Breast epithelium (tissue), 3 donors: Measurements from ENCODE around the gene FSTL4.

Experiments used
- POLR2A ChIP-seq: fragments of 450-650 bp; IDR thresholded peaks from one replicate; pipeline ENCODE4 v1.6.1; 2016; ENCODE audit warnings: antibody characterized with exemption, mild to moderate bottlenecking, moderate library complexity
- TF ChIP-seq, protein P1 (sequence below), 3 donors: fragments of 450-650 bp; IDR thresholded peaks; one replicate each; pipeline ENCODE4 v1.5.1; 2016 to 2017; ENCODE audit warnings: antibody characterized with exemption in 3 of 3, mild to moderate bottlenecking in 3 of 3, moderate library complexity in 3 of 3

DNA sequence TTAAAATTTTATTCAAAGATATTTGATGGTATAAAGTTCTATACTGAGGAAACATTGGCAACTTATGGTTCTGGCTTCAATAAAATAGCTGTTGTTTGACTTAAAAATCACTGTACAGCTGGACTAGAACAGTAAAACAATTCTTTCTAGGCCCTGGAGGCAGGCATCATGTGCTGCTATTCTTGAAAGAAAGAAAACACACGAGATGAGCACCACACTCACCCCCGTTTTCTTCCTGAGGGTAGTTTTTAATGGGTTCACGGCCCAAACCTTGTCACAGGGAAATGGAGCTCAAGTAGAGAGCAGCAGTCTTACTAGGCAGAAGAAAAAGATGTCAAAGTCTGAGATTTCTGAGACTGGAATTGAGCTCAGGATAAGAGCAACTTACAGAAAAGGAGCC, 68.0 kb downstream of the FSTL4 start:
- no peak for TF ChIP-seq POLR2A
- TF ChIP-seq, protein P1, sequence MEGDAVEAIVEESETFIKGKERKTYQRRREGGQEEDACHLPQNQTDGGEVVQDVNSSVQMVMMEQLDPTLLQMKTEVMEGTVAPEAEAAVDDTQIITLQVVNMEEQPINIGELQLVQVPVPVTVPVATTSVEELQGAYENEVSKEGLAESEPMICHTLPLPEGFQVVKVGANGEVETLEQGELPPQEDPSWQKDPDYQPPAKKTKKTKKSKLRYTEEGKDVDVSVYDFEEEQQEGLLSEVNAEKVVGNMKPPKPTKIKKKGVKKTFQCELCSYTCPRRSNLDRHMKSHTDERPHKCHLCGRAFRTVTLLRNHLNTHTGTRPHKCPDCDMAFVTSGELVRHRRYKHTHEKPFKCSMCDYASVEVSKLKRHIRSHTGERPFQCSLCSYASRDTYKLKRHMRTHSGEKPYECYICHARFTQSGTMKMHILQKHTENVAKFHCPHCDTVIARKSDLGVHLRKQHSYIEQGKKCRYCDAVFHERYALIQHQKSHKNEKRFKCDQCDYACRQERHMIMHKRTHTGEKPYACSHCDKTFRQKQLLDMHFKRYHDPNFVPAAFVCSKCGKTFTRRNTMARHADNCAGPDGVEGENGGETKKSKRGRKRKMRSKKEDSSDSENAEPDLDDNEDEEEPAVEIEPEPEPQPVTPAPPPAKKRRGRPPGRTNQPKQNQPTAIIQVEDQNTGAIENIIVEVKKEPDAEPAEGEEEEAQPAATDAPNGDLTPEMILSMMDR (IDR thresholded peaks at IDR 0.05), result no peak
